ENCODE measurements around the gene CCDC57. TPM values are rescaled to one million over a fixed set of nuclear protein-coding genes. Genes with fewer than 3 reads are reported as not detected.
"Not testable (repeated sequence)": the region's sequence is repeated elsewhere in the genome, so short reads cannot be mapped to it uniquely, and the experiment has no call there.

CCDC57 gene
- total RNA-seq, 1 experiment from 2014 or later: 17.8 TPM

DNA sequence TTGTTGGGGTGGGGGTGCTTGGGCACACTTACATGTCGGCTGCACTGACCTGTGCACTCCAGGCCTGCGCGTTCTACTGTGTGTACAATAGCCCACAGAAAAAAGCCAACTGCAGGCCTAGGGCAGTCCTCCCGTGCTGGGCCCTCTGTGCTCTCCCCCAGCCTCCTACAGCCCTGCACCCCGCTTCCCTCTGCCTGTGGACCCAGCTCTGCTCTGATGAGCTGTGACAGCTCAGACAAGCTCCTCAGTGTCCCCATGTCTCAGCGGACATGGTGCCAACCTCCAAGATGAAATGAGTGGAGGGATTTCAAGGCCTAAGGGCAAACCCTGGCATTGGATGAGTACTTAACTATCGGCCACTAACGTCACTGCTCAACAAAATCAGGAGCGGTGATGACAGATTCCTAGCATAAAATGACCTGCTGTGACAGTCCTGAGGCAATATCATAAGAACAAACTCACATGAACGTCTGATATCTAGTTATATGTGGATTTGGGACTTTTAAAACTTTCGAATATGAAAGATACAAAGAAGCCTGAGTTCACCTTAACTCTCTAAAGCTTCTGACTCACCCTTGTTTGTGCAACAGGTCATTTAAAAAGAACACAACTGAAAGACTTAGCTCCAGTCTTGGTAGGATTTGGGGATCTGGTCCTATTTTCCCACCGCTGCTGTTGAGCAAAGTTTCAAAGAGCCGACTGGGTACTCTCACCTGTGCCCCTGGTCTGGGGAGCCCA, 34.7 kb downstream of the CCDC57 start:
- in situ Hi-C loops (cut with HindIII; ENCODE audit: low pct_unique_long_range_greater_than_20kb, low sequenced_read_pairs): no loop called here
- DNase-seq (ENCODE audit: low read depth, low spot score): no peak

DNA sequence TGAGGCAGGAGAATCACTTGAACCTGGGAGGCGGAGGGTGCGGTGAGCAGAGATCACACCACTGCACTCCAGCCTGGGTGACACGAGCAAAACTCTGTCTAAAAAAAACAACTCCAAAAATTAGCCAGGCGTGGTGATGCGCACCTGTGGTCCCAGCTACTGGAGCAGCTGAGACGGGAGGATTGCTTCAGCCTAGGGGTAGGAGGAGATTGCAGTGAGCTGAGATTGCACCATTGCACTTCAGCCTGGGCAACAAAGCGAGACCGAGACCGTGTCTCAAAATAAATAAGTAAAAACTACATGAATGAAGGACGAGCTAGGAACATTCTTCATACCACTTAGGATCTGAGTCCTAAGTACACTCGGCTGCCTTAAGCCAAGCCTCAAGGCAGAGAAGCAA, 35.4 kb downstream of the CCDC57 start:
- in situ Hi-C loops (cut with HindIII; ENCODE audit: low pct_unique_long_range_greater_than_20kb, low sequenced_read_pairs): no loop called here
- DNase-seq (ENCODE audit: low read depth, low spot score): no peak

DNA sequence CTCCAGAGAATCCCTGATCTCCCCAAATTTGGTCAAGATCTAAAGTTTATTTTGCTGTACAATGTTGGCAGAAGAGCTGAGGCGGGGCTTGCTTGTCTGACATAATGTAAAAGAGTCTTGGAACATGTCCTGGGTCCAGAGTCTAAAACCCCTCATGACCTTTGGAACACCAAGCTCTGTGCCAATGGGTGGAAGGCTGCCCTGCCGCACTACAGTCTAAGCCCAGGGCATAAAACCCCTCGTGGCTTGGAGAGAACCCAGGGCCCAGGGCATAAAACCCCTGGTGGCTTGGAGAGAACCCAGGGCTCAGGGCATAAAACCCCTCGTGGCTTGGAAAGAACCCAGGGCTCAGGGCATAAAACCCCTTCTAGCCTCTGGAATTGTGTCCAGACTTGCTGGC, 36.7 kb downstream of the CCDC57 start:
- DNase-seq (ENCODE audit: low read depth, low spot score): no peak
- in situ Hi-C loops (cut with HindIII; ENCODE audit: low pct_unique_long_range_greater_than_20kb, low sequenced_read_pairs): no loop called here

DNA sequence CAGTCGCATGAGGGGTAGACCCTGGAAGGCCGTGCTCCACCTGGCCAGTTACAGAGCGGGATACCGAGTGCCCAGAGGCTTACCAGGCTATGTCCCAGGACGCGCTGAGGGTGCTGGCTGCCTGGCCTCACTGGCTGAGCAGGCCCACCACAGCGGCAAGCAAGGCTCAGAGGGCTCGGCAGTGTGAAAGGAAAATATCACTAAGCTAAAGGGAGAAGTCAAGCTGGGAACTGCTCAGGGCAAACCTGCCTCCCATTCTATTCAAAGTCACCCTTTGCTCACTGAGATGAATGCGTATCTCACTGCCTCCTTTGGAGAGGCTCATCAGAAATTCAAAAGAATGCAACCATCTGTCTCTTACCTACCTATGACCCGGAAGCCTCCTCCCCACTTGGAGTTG, 37.4 kb downstream of the CCDC57 start:
- no peak for DNase-seq (ENCODE audit: low read depth, low spot score)

DNA sequence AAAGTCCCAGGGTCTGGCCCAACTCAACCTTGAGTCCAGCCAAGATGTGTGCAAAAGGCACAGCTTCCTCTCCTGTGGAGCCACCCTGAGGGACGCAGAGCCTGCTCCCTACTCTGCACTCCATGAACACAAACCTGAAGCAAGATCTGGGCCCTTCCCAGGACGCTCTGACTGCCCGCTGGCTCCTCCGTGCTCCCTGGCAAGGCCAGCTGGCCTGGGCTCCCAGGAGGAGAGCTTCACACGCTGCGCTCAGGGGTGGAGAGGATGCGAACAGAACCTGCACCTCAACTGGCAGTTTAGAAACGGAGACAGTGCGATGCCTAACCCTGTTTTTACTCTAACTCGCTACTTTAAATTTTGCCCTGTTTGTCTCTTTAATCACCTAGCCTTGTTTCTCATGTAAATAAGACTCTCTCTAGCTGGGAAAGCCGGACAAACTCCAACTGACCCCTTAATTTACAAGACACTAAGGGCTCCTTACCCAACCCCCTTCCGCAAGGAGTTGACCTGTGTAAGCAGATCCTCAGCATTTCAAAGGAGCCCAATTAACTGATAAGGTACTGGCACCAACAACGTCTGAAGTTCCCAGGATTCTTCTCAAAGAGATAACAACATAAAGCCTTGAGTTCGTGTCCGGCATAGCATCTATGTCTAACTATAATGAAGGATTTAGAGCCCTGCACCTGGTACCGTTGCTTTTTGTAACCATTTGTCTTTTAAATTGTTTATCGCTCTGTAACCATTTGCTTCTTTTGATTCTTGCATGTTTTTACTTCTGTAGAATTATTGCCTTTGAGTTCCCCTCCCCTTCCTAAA, 38.4 kb downstream of the CCDC57 start:
- in situ Hi-C loops (cut with HindIII; ENCODE audit: low pct_unique_long_range_greater_than_20kb, low sequenced_read_pairs); DNase-seq (ENCODE audit: low read depth, low spot score): not testable (repeated sequence)

More for the DNA sequence above, 37.4 kb downstream of the CCDC57 start:
- in situ Hi-C loops (cut with HindIII; ENCODE audit: low pct_unique_long_range_greater_than_20kb, low sequenced_read_pairs): no loop called here

DNA sequence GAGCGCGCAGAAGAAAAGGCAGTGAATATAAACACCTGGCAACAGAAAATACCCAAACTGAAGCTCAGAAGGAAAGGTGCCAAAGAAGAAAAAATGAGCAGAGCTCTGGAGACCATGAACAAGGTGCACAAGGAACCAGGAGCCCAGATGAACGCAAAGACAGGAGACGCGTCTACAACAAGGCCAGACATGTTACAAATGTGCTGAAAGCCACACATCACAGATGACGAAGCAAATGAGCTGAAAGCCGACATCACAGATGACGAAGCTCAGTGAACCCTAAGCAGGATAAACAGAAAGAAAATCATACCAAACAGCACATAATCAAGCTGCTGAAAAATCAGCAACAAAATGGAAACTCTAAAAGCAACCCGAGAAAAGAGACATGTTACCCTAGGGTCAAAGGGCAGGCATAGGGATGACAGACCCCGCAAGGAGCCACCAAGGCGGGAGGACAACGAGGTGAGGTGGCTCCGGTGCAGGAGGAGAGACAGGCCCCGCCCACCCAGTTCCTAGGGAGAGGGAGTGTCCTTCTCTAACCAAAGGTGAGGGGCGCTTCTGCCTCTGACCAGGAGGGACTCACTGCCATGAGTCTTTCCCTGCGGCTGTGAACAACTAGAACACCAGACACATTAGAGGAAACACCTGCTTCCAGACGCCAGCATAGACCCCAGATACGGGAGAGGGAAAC, 39.1 kb downstream of the CCDC57 start:
- no peak for DNase-seq (ENCODE audit: low read depth, low spot score)
- in situ Hi-C loops (cut with HindIII; ENCODE audit: low pct_unique_long_range_greater_than_20kb, low sequenced_read_pairs): no loop called here

DNA sequence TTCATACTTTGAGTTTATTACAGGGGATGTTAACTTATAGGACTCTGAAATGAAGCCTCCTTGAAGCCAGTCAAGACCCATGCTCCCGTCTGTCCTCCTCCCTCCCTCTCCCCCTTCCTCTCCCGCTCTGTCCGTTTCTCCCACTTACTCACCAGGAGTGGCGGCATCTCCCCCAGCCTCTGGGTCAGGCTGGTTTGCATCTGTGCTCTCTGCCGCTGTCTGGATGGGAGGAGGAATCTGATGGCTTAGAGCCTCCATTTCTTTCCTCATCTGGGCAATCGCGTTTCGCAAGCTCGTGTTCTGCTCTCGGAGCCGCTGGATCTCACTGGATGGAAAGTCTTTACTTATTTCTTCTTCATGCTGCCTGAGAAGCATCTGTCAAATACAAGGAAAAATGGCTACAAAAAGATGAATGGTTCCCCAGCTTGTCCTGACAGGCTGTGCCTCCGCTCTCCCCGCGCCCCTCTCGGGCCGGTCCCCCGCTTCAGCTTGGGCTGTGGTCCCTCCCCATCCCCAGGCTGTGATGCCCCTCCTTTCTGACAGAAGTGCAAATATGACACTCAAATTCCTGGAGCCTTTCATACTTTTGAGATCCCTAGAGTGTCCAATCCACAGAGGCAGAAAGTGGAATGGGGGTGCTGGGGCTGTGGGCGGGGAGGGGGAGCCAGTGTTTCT, 40.0 kb downstream of the CCDC57 start:
- no peak for DNase-seq (ENCODE audit: low read depth, low spot score)
- in situ Hi-C loops (cut with HindIII; ENCODE audit: low pct_unique_long_range_greater_than_20kb, low sequenced_read_pairs): no loop called here

DNA sequence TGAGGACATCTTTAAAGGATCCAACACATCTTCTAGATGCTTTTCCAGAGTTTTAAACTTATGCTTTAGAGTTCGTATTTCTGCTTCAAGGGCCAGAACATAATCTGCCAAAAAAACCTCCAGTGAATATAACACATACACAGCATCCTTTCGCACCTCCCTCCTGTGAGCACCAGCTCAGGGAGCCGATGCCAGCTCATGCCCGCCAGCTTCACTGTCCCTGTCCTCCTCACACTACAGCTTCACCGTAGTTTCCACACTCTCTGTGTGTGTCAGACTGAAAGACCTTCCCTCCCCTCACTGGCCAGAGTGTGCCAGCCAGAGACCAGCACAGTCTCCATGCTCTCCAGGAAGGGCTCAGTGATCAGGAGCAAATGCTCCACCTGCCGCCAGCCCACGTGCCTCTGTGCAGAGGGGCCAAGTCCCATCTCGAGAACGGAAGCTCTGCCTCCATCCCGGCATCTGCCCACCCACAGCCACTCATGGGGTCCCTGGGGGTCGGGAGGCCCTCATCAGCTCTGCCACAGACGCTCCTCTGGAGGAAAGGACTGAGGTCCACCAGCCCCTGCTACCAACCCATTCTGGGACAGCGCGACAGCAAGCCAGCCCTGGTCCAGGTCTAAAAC, 40.8 kb downstream of the CCDC57 start:
- DNase-seq (ENCODE audit: low read depth, low spot score): no peak
- in situ Hi-C loops (cut with HindIII; ENCODE audit: low pct_unique_long_range_greater_than_20kb, low sequenced_read_pairs): no loop called here

DNA sequence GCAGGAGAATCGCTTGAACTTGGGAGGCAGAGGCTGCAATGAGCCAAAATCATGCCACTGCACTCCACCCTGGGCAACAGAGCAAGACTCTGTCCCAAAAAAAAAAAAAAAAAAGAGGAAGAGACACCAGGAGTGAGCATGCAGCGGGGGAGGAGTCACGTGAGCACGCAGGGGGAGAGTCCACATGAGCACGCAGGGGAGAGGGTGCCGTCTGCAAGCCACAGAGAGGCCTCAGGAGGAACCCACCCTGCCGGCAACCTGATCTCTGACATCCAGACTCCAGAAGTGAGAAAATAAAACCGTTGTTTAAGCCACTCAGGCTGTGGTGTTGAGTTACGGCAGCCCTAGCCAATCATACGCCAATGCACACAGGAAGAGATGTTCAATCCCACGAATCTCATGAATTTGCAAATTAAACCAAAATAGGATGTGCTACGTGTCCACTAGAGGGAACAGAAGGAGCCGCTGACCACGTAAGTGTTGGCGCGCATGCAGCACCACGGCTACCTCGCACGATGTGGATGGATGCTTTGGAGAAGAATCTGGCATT, 42.2 kb downstream of the CCDC57 start:
- DNase-seq (ENCODE audit: low read depth, low spot score): no peak
- in situ Hi-C loops (cut with HindIII; ENCODE audit: low pct_unique_long_range_greater_than_20kb, low sequenced_read_pairs): no loop called here

DNA sequence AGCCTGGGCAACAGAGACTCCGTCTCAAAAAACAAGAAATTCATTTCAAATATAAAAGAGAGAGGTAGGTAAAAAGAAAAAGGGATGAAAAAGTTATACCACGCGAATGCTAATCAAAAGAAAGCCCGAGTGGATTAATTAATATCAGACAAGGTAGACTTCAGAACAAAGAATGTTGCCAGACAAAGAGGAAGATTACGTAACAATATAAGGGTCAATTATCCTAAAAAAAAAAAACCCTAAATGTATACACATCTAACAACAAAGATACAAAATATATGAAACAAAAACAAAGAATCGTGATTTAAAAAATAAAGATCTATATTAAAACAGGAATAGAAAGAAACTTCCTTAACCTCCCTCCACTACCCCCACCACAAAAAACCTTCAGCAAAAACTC, 44.1 kb downstream of the CCDC57 start:
- in situ Hi-C loops (cut with HindIII; ENCODE audit: low pct_unique_long_range_greater_than_20kb, low sequenced_read_pairs): no loop called here
- DNase-seq (ENCODE audit: low read depth, low spot score): no peak

DNA sequence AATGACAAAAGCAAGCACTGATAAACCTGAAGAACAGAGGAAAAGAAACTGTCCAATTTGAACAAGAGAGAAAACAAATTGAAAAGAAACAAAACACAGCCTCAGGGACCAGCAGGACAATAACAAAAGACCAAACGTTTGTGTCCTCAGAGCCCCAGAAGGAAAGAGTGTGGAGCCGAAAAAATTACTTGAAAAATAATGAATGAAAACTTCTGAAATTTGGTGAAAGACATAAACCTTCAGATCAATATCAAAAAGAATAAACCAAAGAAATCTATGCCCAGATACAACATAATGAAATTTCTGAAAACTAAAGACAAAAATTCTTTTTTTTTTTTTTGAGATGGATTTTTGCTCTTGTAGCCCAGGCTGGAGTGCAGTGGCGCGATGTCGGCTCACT, 45.6 kb downstream of the CCDC57 start:
- in situ Hi-C loops (cut with HindIII; ENCODE audit: low pct_unique_long_range_greater_than_20kb, low sequenced_read_pairs): no loop called here
- DNase-seq (ENCODE audit: low read depth, low spot score): no peak

DNA sequence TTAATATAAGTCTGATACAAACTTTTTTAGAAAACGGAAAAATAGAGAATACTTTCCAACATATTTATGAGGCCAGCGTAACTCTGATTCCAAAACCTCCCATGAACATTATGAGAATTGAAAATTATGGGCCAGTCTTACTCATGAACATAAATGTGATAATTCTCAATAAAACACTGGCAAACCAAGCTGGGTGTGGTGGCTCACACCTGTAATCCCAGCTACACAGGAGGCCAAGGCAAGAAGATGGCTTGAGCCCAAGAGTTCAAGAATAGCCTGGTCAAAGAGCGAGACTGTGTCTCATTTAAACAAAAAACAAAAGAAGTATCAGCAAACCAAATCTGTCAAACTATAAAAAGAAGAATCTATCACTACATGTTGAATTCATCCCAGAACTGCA, 47.8 kb downstream of the CCDC57 start:
- no peak for DNase-seq (ENCODE audit: low read depth, low spot score)
- in situ Hi-C loops (cut with HindIII; ENCODE audit: low pct_unique_long_range_greater_than_20kb, low sequenced_read_pairs): no loop called here

DNA sequence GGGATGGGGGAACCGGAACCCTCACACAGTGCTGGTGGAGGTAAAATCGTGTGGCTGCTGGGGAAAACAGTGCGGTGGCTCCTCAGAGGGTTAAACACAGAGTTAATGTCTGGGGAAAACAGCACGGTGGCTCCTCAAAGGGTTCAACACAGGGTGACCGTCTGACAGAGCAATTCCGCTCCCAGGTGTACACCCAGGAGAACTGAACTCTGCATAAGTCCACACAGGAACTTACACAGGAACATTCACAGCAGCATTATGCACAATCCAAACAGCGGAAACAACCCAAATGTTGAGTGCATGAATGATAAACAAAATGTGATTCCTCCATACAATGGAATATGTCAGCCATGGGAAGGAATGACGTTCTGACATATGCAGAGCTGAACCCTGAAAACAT, 51.4 kb downstream of the CCDC57 start:
- no peak for DNase-seq (ENCODE audit: low read depth, low spot score)
- in situ Hi-C loops (cut with HindIII; ENCODE audit: low pct_unique_long_range_greater_than_20kb, low sequenced_read_pairs): no loop called here

DNA sequence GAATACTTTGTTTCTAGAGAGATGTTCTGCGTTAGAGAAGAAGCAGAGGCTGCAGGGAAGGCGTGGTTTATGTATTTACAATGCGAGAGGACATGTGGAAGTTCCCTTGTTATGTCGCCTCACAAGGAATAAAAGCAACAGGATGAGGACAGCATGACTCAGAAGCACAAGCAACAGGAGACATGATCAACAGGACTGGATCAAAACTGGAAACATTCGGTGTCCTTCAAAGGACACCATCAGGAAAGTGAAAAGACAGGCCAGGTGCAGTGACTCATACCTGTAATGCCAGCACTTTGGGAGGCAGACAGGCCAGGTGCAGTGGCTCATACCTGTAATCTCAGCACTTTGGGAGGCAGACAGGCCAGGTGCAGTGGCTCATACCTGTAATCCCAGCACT, 52.6 kb downstream of the CCDC57 start:
- no peak for DNase-seq (ENCODE audit: low read depth, low spot score)
- in situ Hi-C loops (cut with HindIII; ENCODE audit: low pct_unique_long_range_greater_than_20kb, low sequenced_read_pairs): no loop called here

DNA sequence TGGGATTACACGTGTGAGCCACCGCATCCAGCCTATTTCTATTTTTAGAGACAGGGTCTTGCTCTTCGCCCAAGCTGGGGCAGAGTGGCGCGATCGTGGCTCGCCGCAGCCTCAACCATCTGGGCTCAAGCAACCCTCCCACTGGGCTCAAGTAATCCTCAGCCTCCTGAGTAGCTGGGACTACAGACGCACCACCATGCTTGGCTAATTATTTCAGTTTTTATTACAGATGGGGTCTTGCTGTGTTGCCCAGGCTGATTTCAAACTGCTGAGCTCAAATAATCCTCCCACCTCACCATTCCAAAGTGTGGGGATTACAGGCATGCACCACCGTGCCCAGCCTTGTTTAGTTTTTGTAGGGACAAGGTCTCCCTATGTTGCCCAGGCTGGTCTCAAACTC, 53.8 kb downstream of the CCDC57 start:
- in situ Hi-C loops (cut with HindIII; ENCODE audit: low pct_unique_long_range_greater_than_20kb, low sequenced_read_pairs): no loop called here

DNA sequence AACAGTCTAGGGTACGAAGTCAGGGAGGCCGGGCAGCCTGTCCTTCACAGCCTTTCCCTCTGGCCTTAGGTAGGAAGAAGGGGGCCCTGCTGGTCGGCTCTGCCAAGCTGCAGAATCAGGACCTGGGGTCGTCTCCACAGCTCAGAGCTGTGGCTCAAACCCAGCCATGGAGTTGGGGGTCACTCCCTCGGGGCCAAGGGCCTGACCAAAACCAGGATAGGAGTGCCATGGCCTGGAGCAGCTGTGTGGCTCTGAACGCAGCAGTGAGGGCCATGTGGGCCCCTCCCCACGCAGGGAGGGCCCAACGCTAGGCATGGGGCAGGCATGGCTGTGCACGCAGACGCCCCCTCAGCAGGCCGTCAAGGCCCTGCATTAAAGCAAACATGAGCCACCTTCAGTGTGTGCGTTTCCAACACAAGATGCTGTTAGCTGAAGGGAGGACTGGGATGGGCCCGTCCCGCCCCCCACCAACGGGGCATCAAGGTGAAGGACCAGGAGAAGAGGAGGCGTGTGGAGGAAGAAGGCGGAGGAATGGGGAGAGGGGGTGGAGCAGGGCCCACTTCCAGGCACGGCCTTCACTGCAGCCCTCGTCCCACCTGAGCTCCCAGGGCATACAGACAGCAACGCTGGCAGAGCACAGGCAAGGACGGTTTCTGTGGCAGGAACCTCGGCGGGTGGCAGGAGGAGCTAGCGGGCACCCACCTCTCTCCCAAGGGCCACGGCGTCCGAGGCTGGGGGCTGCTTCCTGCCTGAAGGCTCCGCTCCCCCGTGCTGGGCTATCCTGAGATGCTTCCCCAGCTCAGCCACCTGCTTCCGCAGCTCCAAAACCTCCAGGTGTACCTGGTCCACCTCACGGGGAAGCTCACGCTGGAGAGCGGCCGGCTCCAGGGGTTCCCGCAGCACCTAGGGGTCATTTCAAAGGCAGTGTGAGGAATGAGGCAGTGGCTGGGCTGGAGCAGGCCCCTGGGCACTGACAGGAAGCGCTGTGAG, 55.3 kb downstream of the CCDC57 start:
- no peak for DNase-seq (ENCODE audit: low read depth, low spot score)
- in situ Hi-C loops (cut with HindIII; ENCODE audit: low pct_unique_long_range_greater_than_20kb, low sequenced_read_pairs): no loop called here

More for the DNA sequence above, 53.8 kb downstream of the CCDC57 start:
- DNase-seq (ENCODE audit: low read depth, low spot score): no peak
